Liver (tissue), 9 donors: ENCODE data around the gene MC2R. TPM values are rescaled to one million over a fixed set of nuclear protein-coding genes. Genes with fewer than 3 reads are reported as not detected.

Source experiments
- DNase-seq: peaks from one replicate; pipeline ENCODE4 v3.0.0-alpha.2; 2017; ENCODE audit warnings: low spot score
- H3K27ac ChIP-seq, 2 donors: one replicate each; pipeline ENCODE4 v1.7.0; 2013; ENCODE audit warnings: inconsistent platforms in 2 of 2, low read length in 2 of 2, control low read depth in 1 of 2, low read depth in 1 of 2, mild to moderate bottlenecking in 1 of 2
- H3K27me3 ChIP-seq, 4 donors: one replicate each; pipeline versions ENCODE4 v1.6.1 to v1.7.0; 2013; ENCODE audit warnings: low read length in 3 of 4, inconsistent platforms in 1 of 4, mild to moderate bottlenecking in 1 of 4, moderate library complexity in 1 of 4; ENCODE audit not compliant: control insufficient read depth in 4 of 4, insufficient read depth in 4 of 4
- H3K36me3 ChIP-seq, 4 donors: one replicate each; pipeline versions ENCODE4 v1.6.1 to v1.7.0; 2013; ENCODE audit warnings: low read length in 3 of 4, mild to moderate bottlenecking in 3 of 4, low read depth in 1 of 4, moderate library complexity in 1 of 4; ENCODE audit not compliant: control insufficient read depth in 4 of 4, insufficient read depth in 3 of 4
- H3K4me1 ChIP-seq, 4 donors: one replicate each; pipeline versions ENCODE4 v1.6.1 to v1.7.0; 2013; ENCODE audit warnings: low read length in 3 of 4, mild to moderate bottlenecking in 3 of 4, moderate library complexity in 1 of 4; ENCODE audit not compliant: control insufficient read depth in 4 of 4, insufficient read depth in 4 of 4
- H3K4me3 ChIP-seq, 3 donors: one replicate each; pipeline versions ENCODE4 v1.6.1 to v1.7.0; 2013; ENCODE audit warnings: low read length in 3 of 3, control low read depth in 1 of 3, low read depth in 1 of 3, mild to moderate bottlenecking in 1 of 3
- H3K9ac ChIP-seq, 2 donors: one replicate each; pipeline ENCODE4 v1.7.0; 2013; ENCODE audit warnings: low read length in 2 of 2, mild to moderate bottlenecking in 2 of 2, moderate library complexity in 2 of 2, control low read depth in 1 of 2, low read depth in 1 of 2
- H3K9me3 ChIP-seq, 4 donors: one replicate each; pipeline versions ENCODE4 v1.6.1 to v1.7.0; 2013; ENCODE audit warnings: low read length in 3 of 4; ENCODE audit not compliant: control insufficient read depth in 4 of 4
- EGR1 ChIP-seq, 2 donors: IDR thresholded peaks; 2 replicates each; pipeline ENCODE4 v1.6.1; 2016 to 2018; ENCODE audit warnings: antibody characterized with exemption in 2 of 2, low read depth in 2 of 2
- FOXA2 ChIP-seq: IDR thresholded peaks from 2 replicates; pipeline ENCODE4 v1.6.1; 2016; ENCODE audit warnings: antibody characterized with exemption
- GABPA ChIP-seq, 2 donors: IDR thresholded peaks in 1 of 2; conservative IDR thresholded peaks in 1 of 2; 2 replicates each; pipeline ENCODE4 v1.6.1; 2016; ENCODE audit warnings: antibody characterized with exemption in 2 of 2, mild to moderate bottlenecking in 1 of 2, moderate library complexity in 1 of 2
- HNF4A ChIP-seq, 2 donors: conservative IDR thresholded peaks; 2 replicates each; pipeline ENCODE4 v1.6.1; 2016; ENCODE audit warnings: antibody characterized with exemption in 2 of 2, mild to moderate bottlenecking in 2 of 2
- HNF4G ChIP-seq: IDR thresholded peaks from 2 replicates; pipeline ENCODE4 v1.6.1; 2016; ENCODE audit warnings: antibody characterized with exemption
- NR2F2 ChIP-seq: IDR thresholded peaks from 2 replicates; pipeline ENCODE4 v1.6.1; 2016; ENCODE audit warnings: antibody characterized with exemption
- RAD21 ChIP-seq, 2 donors: IDR thresholded peaks; 2 replicates each; pipeline ENCODE4 v1.6.1; 2016; ENCODE audit warnings: antibody characterized with exemption in 2 of 2, mild to moderate bottlenecking in 2 of 2
- RXRA ChIP-seq, 2 donors: IDR thresholded peaks; 2 replicates each; pipeline ENCODE4 v1.6.1; 2017 to 2018; ENCODE audit warnings: antibody characterized with exemption in 2 of 2, mild to moderate bottlenecking in 1 of 2
- SP1 ChIP-seq: IDR thresholded peaks from 2 replicates; pipeline ENCODE4 v1.6.1; 2018; ENCODE audit warnings: antibody characterized with exemption, mild to moderate bottlenecking
- TAF1 ChIP-seq: conservative IDR thresholded peaks from 2 replicates; pipeline ENCODE4 v1.6.1; 2016; ENCODE audit warnings: antibody characterized with exemption, mild to moderate bottlenecking
- YY1 ChIP-seq: IDR thresholded peaks from 2 replicates; pipeline ENCODE4 v1.6.1; 2016; ENCODE audit warnings: antibody characterized with exemption, mild to moderate bottlenecking
- polyA plus RNA-seq, 2 donors: library from polyadenylated mRNA; stranded (reverse) in 1 of 2; unstranded in 1 of 2; fragments of 200-250 nt in 1 of 2; fragments of >200 nt in 1 of 2; fragmentation: Nextera tagmentation in 1 of 2; extraction: Ambion mirVana in 1 of 2; gene quantifications; one replicate each; pipeline versions ENCODE4 v1.2.1 to v1.2.3, GENCODE V29; 2013 to 2015
- total RNA-seq, 2 donors: library from RNA; depleted of rRNA; stranded (reverse); fragments of >200 nt; gene quantifications; one replicate each; pipeline ENCODE4 v1.2.3, GENCODE V29; 2014
- TF ChIP-seq, protein P1 (sequence below): IDR thresholded peaks from 2 replicates; pipeline ENCODE4 v1.6.1; 2016; ENCODE audit warnings: antibody characterized with exemption
- TF ChIP-seq, protein P2 (sequence below): fragments of 150-350 bp; IDR thresholded peaks from 2 replicates; pipeline ENCODE4 v1.5.1; 2017; ENCODE audit warnings: improper control_type of control experiment, low read depth, low read length; ENCODE audit not compliant: missing input control
- TF ChIP-seq, protein P3 (sequence below): IDR thresholded peaks from 2 replicates; pipeline ENCODE4 v1.6.1; 2016; ENCODE audit warnings: antibody characterized with exemption
- TF ChIP-seq, protein P4 (sequence below): IDR thresholded peaks from 2 replicates; pipeline ENCODE4 v1.6.1; 2016; ENCODE audit warnings: antibody characterized with exemption
- donor health status: healthy.
- donor health status: healthy.
- donor health status: healthy.
- donor health status: healthy.
- donor health status: healthy.

Gene MC2R
- total and polyA plus RNA-seq, 4 donors = not detected

DNA sequence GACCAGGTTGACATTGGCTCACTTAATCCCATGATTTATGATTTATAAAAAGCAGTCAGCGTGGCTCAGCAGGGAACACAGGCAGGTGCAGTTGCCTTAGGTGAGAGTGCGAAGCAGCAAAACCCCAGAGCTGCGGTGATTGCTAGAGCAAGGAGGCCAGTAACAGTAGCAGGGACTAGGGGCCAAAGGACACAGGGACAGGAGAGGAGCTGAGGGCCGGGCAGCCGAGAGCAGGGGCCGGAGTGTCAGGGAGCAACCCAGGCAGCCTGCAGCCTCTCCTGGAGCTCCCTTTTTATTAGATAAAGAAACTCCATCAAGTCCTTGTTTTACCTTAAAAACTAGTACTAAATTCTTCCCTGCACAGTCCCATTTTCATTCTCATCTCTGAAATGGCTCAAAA lies 4.3 kb downstream of the MC2R start (continued):
- TF ChIP-seq, protein P1, sequence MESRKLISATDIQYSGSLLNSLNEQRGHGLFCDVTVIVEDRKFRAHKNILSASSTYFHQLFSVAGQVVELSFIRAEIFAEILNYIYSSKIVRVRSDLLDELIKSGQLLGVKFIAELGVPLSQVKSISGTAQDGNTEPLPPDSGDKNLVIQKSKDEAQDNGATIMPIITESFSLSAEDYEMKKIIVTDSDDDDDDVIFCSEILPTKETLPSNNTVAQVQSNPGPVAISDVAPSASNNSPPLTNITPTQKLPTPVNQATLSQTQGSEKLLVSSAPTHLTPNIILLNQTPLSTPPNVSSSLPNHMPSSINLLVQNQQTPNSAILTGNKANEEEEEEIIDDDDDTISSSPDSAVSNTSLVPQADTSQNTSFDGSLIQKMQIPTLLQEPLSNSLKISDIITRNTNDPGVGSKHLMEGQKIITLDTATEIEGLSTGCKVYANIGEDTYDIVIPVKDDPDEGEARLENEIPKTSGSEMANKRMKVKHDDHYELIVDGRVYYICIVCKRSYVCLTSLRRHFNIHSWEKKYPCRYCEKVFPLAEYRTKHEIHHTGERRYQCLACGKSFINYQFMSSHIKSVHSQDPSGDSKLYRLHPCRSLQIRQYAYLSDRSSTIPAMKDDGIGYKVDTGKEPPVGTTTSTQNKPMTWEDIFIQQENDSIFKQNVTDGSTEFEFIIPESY = no peak
- TF ChIP-seq, protein P2, sequence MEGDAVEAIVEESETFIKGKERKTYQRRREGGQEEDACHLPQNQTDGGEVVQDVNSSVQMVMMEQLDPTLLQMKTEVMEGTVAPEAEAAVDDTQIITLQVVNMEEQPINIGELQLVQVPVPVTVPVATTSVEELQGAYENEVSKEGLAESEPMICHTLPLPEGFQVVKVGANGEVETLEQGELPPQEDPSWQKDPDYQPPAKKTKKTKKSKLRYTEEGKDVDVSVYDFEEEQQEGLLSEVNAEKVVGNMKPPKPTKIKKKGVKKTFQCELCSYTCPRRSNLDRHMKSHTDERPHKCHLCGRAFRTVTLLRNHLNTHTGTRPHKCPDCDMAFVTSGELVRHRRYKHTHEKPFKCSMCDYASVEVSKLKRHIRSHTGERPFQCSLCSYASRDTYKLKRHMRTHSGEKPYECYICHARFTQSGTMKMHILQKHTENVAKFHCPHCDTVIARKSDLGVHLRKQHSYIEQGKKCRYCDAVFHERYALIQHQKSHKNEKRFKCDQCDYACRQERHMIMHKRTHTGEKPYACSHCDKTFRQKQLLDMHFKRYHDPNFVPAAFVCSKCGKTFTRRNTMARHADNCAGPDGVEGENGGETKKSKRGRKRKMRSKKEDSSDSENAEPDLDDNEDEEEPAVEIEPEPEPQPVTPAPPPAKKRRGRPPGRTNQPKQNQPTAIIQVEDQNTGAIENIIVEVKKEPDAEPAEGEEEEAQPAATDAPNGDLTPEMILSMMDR = no peak

DNA sequence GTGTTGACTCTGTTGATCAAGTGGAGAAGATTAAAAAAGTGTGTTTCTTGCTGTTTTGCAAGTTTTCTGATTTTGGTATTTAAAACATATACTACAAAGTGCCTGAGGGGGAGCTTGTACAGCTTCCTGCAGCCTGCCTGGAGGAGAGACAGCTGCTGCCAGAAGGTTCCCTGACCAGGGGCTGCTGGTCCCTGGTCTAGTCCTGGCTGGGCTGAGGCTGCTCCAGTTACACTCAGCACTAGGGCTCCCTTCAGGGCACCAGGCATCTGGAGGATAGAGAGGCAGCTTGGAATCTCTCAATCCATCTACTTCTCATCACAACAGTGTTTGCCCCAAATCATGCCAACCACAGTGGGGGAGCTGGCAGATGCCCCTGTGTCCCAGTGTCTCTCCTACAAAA lies 4.8 kb downstream of the MC2R start:
- H3K9ac ChIP-seq = no peak overlapping the region
- H3K27me3 ChIP-seq = no peaks in the 10 kb centered on the region
- no peaks in the 10 kb centered on the region for H3K4me1 ChIP-seq
- TF ChIP-seq GABPA (IDR thresholded peaks at IDR 0.05 in 1 of 2, conservative IDR thresholded peaks at IDR 0.05 in 1 of 2) = no peak
- no peak for TF ChIP-seq RXRA (IDR thresholded peaks at IDR 0.05)
- TF ChIP-seq NR2F2 = no peak
- TF ChIP-seq, protein P2 = no peak
- TF ChIP-seq YY1 = no peak
- TF ChIP-seq, protein P3, sequence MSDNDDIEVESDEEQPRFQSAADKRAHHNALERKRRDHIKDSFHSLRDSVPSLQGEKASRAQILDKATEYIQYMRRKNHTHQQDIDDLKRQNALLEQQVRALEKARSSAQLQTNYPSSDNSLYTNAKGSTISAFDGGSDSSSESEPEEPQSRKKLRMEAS = no peak
- TF ChIP-seq TAF1 = no peak
- TF ChIP-seq, protein P4, sequence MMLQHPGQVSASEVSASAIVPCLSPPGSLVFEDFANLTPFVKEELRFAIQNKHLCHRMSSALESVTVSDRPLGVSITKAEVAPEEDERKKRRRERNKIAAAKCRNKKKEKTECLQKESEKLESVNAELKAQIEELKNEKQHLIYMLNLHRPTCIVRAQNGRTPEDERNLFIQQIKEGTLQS = no peak
- TF ChIP-seq RAD21 (IDR thresholded peaks at IDR 0.05) = no peak
- TF ChIP-seq FOXA2 = no peak
- no peak for TF ChIP-seq HNF4G
- TF ChIP-seq EGR1 (IDR thresholded peaks at IDR 0.05; ENCODE audit: low read depth in 2 of 2) = no peak
- TF ChIP-seq HNF4A (conservative IDR thresholded peaks at IDR 0.05) = no peak
- no peak for TF ChIP-seq SP1
- H3K36me3 ChIP-seq = no peaks in the 10 kb centered on the region
- no peaks in the 10 kb centered on the region for H3K9me3 ChIP-seq
- no peak overlapping the region for H3K27ac ChIP-seq
- DNase-seq = no peak
- no peak overlapping the region for H3K4me3 ChIP-seq
